Measurements from ENCODE around the gene SEBOX.

Gene SEBOX

GRCh38 chr17:28392491-28392890 lies 27.5 kb upstream of the SEBOX start:
- peak; percentile 37 for DNase-seq (ENCODE audit: low read depth)

GRCh38 chr17:28391401-28391800 lies 26.4 kb upstream of the SEBOX start:
- DNase-seq (ENCODE audit: low read depth), result no peak

GRCh38 chr17:28390984-28391383 lies 26.0 kb upstream of the SEBOX start:
- no peak for DNase-seq (ENCODE audit: low read depth)

GRCh38 chr17:28390563-28390962 lies 25.6 kb upstream of the SEBOX start:
- DNase-seq (ENCODE audit: low read depth), result no peak

GRCh38 chr17:28390141-28390540 lies 25.1 kb upstream of the SEBOX start:
- DNase-seq (ENCODE audit: low read depth), result no peak

- DNase-seq (ENCODE audit: low read depth), result no peak
Observed at GRCh38 chr17:28388106-28388505, 23.1 kb upstream of the SEBOX start.

GRCh38 chr17:28386391-28386790 lies 21.4 kb upstream of the SEBOX start:
- no peak for DNase-seq (ENCODE audit: low read depth)

- no peak for DNase-seq (ENCODE audit: low read depth)
Observed at GRCh38 chr17:28385406-28385805, 20.4 kb upstream of the SEBOX start.

- DNase-seq (ENCODE audit: low read depth), result no peak
Observed at GRCh38 chr17:28385037-28385400, 20.0 kb upstream of the SEBOX start.

GRCh38 chr17:28384281-28385036 lies 19.5 kb upstream of the SEBOX start:
- DNase-seq (ENCODE audit: low read depth), result no peak

GRCh38 chr17:28381141-28381825 lies 16.3 kb upstream of the SEBOX start:
- no peak for DNase-seq (ENCODE audit: low read depth)

- no peak for DNase-seq (ENCODE audit: low read depth)
Observed at GRCh38 chr17:28379814-28380801, 15.1 kb upstream of the SEBOX start.

GRCh38 chr17:28372945-28373274 lies 7.9 kb upstream of the SEBOX start:
- DNase-seq (ENCODE audit: low read depth), result no peak

GRCh38 chr17:28372203-28372944 lies 7.4 kb upstream of the SEBOX start:
- DNase-seq (ENCODE audit: low read depth), result no peak

GRCh38 chr17:28371245-28372202 lies 6.5 kb upstream of the SEBOX start, which contains the start of gene SARM1:
TSS of gene SARM1 (plus strand) at chr17:28371694. CDS start at chr17:28372033, 339 bp downstream.
- DNase-seq (ENCODE audit: low read depth), result peak; percentile 44

- no peak for DNase-seq (ENCODE audit: low read depth)
Observed at GRCh38 chr17:28370744-28371103, 5.7 kb upstream of the SEBOX start.

- DNase-seq (ENCODE audit: low read depth), result no peak
Observed at GRCh38 chr17:28370035-28370743, 5.2 kb upstream of the SEBOX start, which contains the start of gene VTN. TSS of gene VTN (minus strand) at chr17:28370307. CDS start at chr17:28370203, 104 bp downstream.

GRCh38 chr17:28369684-28370034 lies 4.7 kb upstream of the SEBOX start:
- no peak for DNase-seq (ENCODE audit: low read depth)

- DNase-seq (ENCODE audit: low read depth), result no peak
Observed at GRCh38 chr17:28368915-28369683, 4.1 kb upstream of the SEBOX start.

Data from stromal cell of bone marrow (primary cell).